HEK293 (cell line): ENCODE data around the gene FSCN2.

Source experiments
- CTCF ChIP-seq: fragments of 450-650 bp; formaldehyde crosslinking; IDR thresholded peaks from 2 replicates; pipeline ENCODE4 v1.5.1; 2016; ENCODE audit warnings: missing biosample characterization, missing genetic modification characterization
- EGR2 ChIP-seq: fragments of 450-650 bp; formaldehyde crosslinking; IDR thresholded peaks from 2 replicates; pipeline ENCODE4 v1.5.1; 2016; ENCODE audit warnings: low read depth, missing biosample characterization, missing genetic modification characterization
- PATZ1 ChIP-seq: fragments of 450-650 bp; formaldehyde crosslinking; IDR thresholded peaks from 2 replicates; pipeline ENCODE4 v1.5.1; 2016; ENCODE audit warnings: missing biosample characterization, missing genetic modification characterization
- REST ChIP-seq: fragments of 450-650 bp; formaldehyde crosslinking; IDR thresholded peaks from 2 replicates; pipeline ENCODE4 v1.5.1; 2016; ENCODE audit warnings: missing biosample characterization, missing genetic modification characterization
- SETDB1 ChIP-seq: IDR thresholded peaks from one replicate; pipeline ENCODE4 v1.6.1; 2017; ENCODE audit warnings: mild to moderate bottlenecking, low read length, moderate library complexity, mixed read lengths; ENCODE audit not compliant: insufficient read length
- SP7 ChIP-seq: fragments of 450-650 bp; formaldehyde crosslinking; IDR thresholded peaks from 2 replicates; pipeline ENCODE4 v1.5.1; 2016; ENCODE audit warnings: missing biosample characterization, missing genetic modification characterization
- TSHZ1 ChIP-seq: fragments of 450-650 bp; formaldehyde crosslinking; IDR thresholded peaks from 2 replicates; pipeline ENCODE4 v1.5.1; 2016; ENCODE audit warnings: missing biosample characterization, missing genetic modification characterization, borderline replicate concordance
- ZBTB49 ChIP-seq: fragments of 450-650 bp; formaldehyde crosslinking; IDR thresholded peaks from 2 replicates; pipeline ENCODE4 v1.5.1; 2016; ENCODE audit warnings: missing biosample characterization, missing genetic modification characterization, low read depth
- ZNF2 ChIP-seq: fragments of 450-650 bp; formaldehyde crosslinking; IDR thresholded peaks from 2 replicates; pipeline ENCODE4 v1.5.1; 2016; ENCODE audit warnings: missing biosample characterization, missing genetic modification characterization
- ZNF239 ChIP-seq: fragments of 450-650 bp; formaldehyde crosslinking; IDR thresholded peaks from 2 replicates; pipeline ENCODE4 v1.5.1; 2016; ENCODE audit warnings: missing biosample characterization, missing genetic modification characterization
- ZNF510 ChIP-seq: fragments of 450-650 bp; formaldehyde crosslinking; IDR thresholded peaks from 2 replicates; pipeline ENCODE4 v1.5.1; 2018; ENCODE audit warnings: mild to moderate bottlenecking, missing genetic modification characterization, missing biosample characterization; ENCODE audit not compliant: insufficient replicate concordance
- ZNF549 ChIP-seq: fragments of 450-650 bp; IDR thresholded peaks from 2 replicates; pipeline ENCODE4 v1.5.1; 2018; ENCODE audit warnings: missing biosample characterization, missing genetic modification characterization, mild to moderate bottlenecking, inconsistent platforms, moderate library complexity
- ZNF658 ChIP-seq: fragments of 450-650 bp; formaldehyde crosslinking; IDR thresholded peaks from 2 replicates; pipeline ENCODE4; 2016; ENCODE audit warnings: missing biosample characterization, missing genetic modification characterization
- ZNF670 ChIP-seq: fragments of 450-650 bp; formaldehyde crosslinking; IDR thresholded peaks from 2 replicates; pipeline ENCODE4 v1.5.1; 2016; ENCODE audit warnings: missing biosample characterization, missing genetic modification characterization, low read depth

- no peak for TF ChIP-seq SP7 (tag by site-specific recombination)
- no peak for TF ChIP-seq CTCF (tag by site-specific recombination)
- no peak for TF ChIP-seq ZNF510 (tag by site-specific recombination)
- no peak for TF ChIP-seq SETDB1
- TF ChIP-seq ZBTB49 (tag by site-specific recombination) = no peak
- no peak for TF ChIP-seq REST (tag by site-specific recombination)
- no peak for TF ChIP-seq ZNF549
- TF ChIP-seq PATZ1 (tag by site-specific recombination) = no peak
- TF ChIP-seq ZNF658 (tag by site-specific recombination) = no peak
- TF ChIP-seq ZNF670 = no peak
- TF ChIP-seq ZNF239 = no peak
- no peak for TF ChIP-seq EGR2 (tag by site-specific recombination)
- TF ChIP-seq ZNF2 = no peak
- no peak for TF ChIP-seq TSHZ1 (tag by site-specific recombination)
Observed at GRCh38 chr17:81528651-81529436, 667 bp downstream of the FSCN2 start.
